GM12891 (cell line): Measurements from ENCODE around the gene KIF16B.

ENCODE experiments used
- POLR2A ChIP-seq: IDR thresholded peaks from 2 replicates; pipeline ENCODE4 v1.6.1; 2011; ENCODE audit warnings: low read depth, low read length, control low read depth
- SPI1 ChIP-seq: IDR thresholded peaks from 2 replicates; pipeline ENCODE4 v1.6.1; 2011; ENCODE audit warnings: low read depth, low read length, control low read depth

DNA sequence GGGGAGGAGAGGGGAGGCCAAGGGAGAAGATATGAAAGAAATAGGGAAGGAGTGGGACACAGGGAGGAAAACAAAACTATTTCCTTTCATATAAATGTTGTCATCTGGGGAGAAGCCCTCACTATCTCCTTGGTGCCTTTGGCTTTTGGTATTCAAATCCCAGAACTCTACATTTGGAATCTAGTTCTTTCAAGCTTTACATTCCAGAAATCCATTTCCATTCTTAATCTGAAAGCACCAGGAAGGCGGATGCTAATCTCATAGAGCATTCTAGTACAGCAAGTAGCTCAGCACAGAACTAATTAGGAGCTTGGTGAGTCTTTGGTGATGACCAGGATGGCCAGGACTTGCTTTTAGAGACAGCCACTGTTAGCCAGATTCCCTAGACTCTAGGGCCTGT is 177.9 kb downstream of the KIF16B start:
- TF ChIP-seq POLR2A, result no peak
- TF ChIP-seq SPI1, result no peak
